A673 (cell line): ENCODE measurements around the gene CCDC15. TPM values are rescaled to one million over a fixed set of nuclear protein-coding genes. Genes with fewer than 3 reads are reported as not detected.

Experiments used
- BruUV-seq: library from RNA; stranded (reverse); fragments of 400-500 nt; replicated peaks from 2 replicates; lab custom pipeline; 2021; lab: Mats Ljungman, UMichigan
- CTCF ChIA-PET: fragments of 300-600 bp; sonication (Branson Sonifier 250); formaldehyde crosslinking; loops from one replicate; lab custom pipeline; 2022; ENCODE audit warnings: antibody characterized with exemption; lab: Charles Lee
- POLR2A ChIA-PET: fragments of 300-600 bp; sonication (Branson Sonifier 250); formaldehyde crosslinking; loops from one replicate; lab custom pipeline; 2022; ENCODE audit warnings: antibody characterized with exemption; ENCODE audit not compliant: low non-redundant PET; lab: Charles Lee
- DNase-seq: peaks from one replicate; pipeline ENCODE4 v3.0.0-alpha.2; 2015; ENCODE audit warnings: low spot score
- H3K27ac ChIP-seq: fragments of 200-600 bp; sonication (generic); 2 replicates; pipeline ENCODE4 v1.5.1; 2016; ENCODE audit warnings: mixed run types, low read depth, mild to moderate bottlenecking, mixed read lengths, antibody characterized with exemption, low read length; ENCODE audit not compliant: poor library complexity, severe bottlenecking
- H3K27me3 ChIP-seq: fragments of 200-600 bp; sonication (generic); replicated peaks from 2 replicates; pipeline ENCODE4 v1.6.1; 2017; ENCODE audit warnings: mixed run types, low read depth, mild to moderate bottlenecking, mixed read lengths, antibody characterized with exemption, low read length; ENCODE audit not compliant: insufficient read depth, poor library complexity
- H3K36me3 ChIP-seq: fragments of 200-600 bp; sonication (generic); 2 replicates; pipeline ENCODE4 v1.6.1; 2016; ENCODE audit warnings: mixed run types, mild to moderate bottlenecking, mixed read lengths, antibody characterized with exemption, low read length; ENCODE audit not compliant: insufficient read depth, poor library complexity, severe bottlenecking
- H3K4me1 ChIP-seq: fragments of 200-600 bp; sonication (generic); 2 replicates; pipeline ENCODE4 v1.6.1; 2017; ENCODE audit warnings: mixed run types, mild to moderate bottlenecking, mixed read lengths, antibody characterized with exemption, low read length; ENCODE audit not compliant: insufficient read depth, poor library complexity, severe bottlenecking
- H3K4me3 ChIP-seq: fragments of 200-600 bp; sonication (generic); 2 replicates; pipeline ENCODE4 v1.5.1; 2016; ENCODE audit warnings: low read depth, mixed run types, mild to moderate bottlenecking, mixed read lengths, low read length; ENCODE audit not compliant: poor library complexity, severe bottlenecking
- H3K9me3 ChIP-seq: fragments of 200-600 bp; sonication (generic); 2 replicates; pipeline ENCODE4 v1.6.1; 2016; ENCODE audit warnings: mixed run types, low read depth, mild to moderate bottlenecking, mixed read lengths, antibody characterized with exemption, low read length; ENCODE audit not compliant: poor library complexity, severe bottlenecking
- CTCF ChIP-seq: fragments of 300-800, 200-600 bp; sonication (generic); conservative IDR thresholded peaks from 2 replicates; pipeline ENCODE4 v1.5.1; 2017; ENCODE audit warnings: low read depth, mild to moderate bottlenecking, antibody characterized with exemption, low read length, moderate library complexity, mixed read lengths
- EZH2 ChIP-seq: fragments of 200-600 bp; sonication (generic); IDR thresholded peaks from 2 replicates; pipeline ENCODE4 v1.6.1; 2017; ENCODE audit warnings: borderline replicate concordance, low read depth, mild to moderate bottlenecking, mixed read lengths, antibody characterized with exemption, low read length; ENCODE audit not compliant: poor library complexity, severe bottlenecking
- intact Hi-C: fragments of 100-400 bp; cut with micrococcal nuclease; formaldehyde crosslinking; loops from one replicate; pipeline ENCODE4 v1.10.0; 2022; ENCODE audit not compliant: unreplicated experiment
- total RNA-seq: library from RNA; stranded (reverse); gene quantifications from 2 replicates; pipeline ENCODE4 v1.2.3, GENCODE V29; 2021

The CCDC15 gene
- total RNA-seq, 1 experiment from 2014 or later: 5.4 TPM

GRCh38 chr11:124946735-124947141 lies 7.3 kb upstream of the CCDC15 start:
- intact Hi-C loops: no loop called here
- H3K4me1 ChIP-seq: no peaks in the 10 kb centered on the region
- H3K9me3 ChIP-seq: no peaks in the 10 kb centered on the region
- BruUV-seq: no TSS peak
- ChIA-PET CTCF (no interaction called here), POLR2A (no interaction called here)
- H3K36me3 ChIP-seq: no peaks in the 10 kb centered on the region
- H3K27ac ChIP-seq: no peak overlapping the region
- H3K27me3 ChIP-seq: no peaks in the 10 kb centered on the region
- DNase-seq: no peak
- TF ChIP-seq EZH2 (no peak), CTCF (no peak)
- no peak overlapping the region for H3K4me3 ChIP-seq

GRCh38 chr11:124950601-124951330 lies 3.2 kb upstream of the CCDC15 start:
- no peak overlapping the region for H3K27ac ChIP-seq
- POLR2A ChIA-PET: no interaction called here
- CTCF ChIA-PET: no interaction called here
- no TSS peak for BruUV-seq
- no peaks in the 10 kb centered on the region for H3K27me3 ChIP-seq
- intact Hi-C loops: loop anchor here (5.0 kb wide), 1 partner anchor 642 kb away; the partner anchor contains the start of gene STT3A
- H3K4me1 ChIP-seq: peaks cover 11% of the 10 kb centered on the region
- DNase-seq: no peak
- no peak overlapping the region for H3K4me3 ChIP-seq
- no peak for TF ChIP-seq EZH2
- no peak for TF ChIP-seq CTCF
- no peaks in the 10 kb centered on the region for H3K9me3 ChIP-seq
- H3K36me3 ChIP-seq: no peaks in the 10 kb centered on the region

- Histone ChIP-seq H3K36me3 (no peaks in the 10 kb centered on the region), H3K27ac (no peak overlapping the region), H3K9me3 (no peaks in the 10 kb centered on the region), H3K4me3 (no peak overlapping the region), H3K27me3 (no peaks in the 10 kb centered on the region), H3K4me1 (peaks cover 11% of the 10 kb centered on the region)
- DNase-seq: no peak
- TF ChIP-seq EZH2 (no peak), CTCF (no peak)
- ChIA-PET POLR2A (no interaction called here), CTCF (no interaction called here)
- intact Hi-C loops: loop anchor here (5.0 kb wide), 1 partner anchor 641 kb away; the partner anchor contains the start of gene STT3A
- BruUV-seq: no TSS peak
Measured at GRCh38 chr11:124951341-124951740, 2.7 kb upstream of the CCDC15 start.
